Femur (tissue), 1 donor: ENCODE results near the gene TECPR1.
"Not testable (repeated sequence)": the region's sequence is repeated elsewhere in the genome, so short reads cannot be mapped to it uniquely, and the experiment has no call there.

Experiments used
- DNase-seq: peaks from one replicate; pipeline ENCODE4 v3.0.0-alpha.2; 2017

Gene TECPR1

DNA sequence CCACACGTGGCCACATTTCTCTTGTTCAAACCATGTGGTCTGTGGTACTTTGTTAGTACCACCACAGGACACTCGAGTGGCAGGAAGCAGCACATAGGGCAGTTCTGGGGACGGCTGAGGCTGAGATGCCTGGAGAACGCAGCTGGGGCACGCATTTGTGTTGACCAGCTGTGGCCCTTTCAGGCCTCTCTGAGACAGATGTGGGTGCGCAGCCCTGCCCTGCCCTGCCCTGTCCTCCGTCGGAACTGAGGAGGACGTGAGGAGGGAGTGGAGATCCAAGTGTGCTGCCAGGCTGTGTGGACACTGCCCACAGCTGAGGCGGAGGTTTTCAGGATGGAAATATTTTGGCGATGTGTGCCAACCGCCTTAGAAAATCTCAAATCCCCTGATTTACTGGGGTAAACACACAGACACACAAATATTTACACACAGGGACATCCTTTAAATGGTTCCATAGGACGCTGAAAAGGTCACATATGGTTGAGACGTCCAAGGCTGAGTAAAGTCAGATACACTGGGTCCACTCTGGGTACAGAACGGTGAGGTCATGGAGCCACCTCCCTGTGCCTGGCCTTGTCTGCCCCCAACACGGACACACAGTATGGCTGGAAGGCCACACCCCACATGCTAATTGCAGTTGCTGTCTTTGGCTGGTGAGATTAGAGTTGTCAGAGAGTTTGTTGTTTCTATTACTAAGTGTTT lies 26.0 kb downstream of the TECPR1 start:
- DNase-seq, result no peak

DNA sequence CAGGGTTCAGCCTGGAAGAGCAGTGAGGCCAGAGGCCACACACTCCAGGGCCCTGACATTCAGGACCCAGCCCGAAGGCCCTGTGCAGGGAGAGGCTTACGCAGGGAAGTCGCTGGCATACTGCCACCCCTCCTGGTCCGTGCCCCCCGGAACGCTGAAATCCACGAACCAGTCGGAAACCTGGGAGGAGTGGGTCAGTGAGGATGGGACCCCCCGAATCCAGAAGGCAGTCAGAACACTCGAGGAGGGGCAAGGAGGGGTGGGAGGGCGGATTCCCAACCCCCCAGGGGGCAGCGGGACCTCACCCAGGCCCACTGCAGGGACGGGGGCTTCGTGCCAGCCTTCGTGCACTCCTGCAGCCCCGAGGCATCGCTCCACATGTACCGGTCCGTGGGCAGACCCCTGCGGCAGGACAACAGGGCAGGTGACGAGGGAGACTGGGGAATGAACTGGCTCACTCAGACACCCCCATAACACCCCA lies 27.3 kb downstream of the TECPR1 start:
- DNase-seq, result peak; percentile 11

DNA sequence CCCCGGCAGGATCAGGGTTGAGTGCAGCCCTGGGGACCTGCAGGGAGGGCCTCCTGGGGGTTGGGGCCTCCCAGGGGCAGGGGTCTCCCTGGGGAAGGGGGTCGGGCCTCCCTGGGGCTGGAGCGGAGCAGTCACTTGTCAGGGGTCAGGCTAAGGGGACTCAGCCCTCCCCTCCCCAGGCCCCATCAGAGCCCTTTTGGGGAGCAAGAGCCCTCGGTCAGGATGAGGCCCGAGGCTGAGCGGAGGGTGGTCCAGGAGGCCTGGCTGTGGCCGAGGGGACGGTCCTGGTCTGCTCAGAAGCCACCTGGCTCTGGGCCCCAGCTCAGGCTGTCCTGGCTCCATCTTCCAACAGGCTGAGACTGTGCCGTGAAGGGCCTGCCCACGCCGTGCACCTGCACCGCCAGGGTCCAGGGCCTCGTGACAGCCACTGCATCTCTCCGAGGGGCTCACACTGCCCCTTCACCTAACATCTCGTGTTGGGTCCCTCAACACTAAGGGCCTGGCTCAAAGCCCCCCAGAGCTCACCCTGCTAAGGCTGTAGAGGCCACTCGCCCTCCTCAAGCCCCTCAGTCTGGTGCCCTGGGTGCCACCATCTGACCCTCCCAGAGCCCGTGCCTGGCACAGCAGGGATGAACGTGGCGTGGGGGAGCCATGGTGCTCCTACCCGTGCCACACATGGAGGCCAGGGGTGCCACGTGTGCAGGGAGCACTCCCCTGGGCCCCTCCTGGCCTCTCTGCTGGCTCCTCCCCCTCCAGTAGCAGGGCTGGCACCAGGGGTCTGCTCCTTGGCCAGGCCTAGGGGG lies 27.9 kb downstream of the TECPR1 start:
- DNase-seq, result peak; percentile 12

DNA sequence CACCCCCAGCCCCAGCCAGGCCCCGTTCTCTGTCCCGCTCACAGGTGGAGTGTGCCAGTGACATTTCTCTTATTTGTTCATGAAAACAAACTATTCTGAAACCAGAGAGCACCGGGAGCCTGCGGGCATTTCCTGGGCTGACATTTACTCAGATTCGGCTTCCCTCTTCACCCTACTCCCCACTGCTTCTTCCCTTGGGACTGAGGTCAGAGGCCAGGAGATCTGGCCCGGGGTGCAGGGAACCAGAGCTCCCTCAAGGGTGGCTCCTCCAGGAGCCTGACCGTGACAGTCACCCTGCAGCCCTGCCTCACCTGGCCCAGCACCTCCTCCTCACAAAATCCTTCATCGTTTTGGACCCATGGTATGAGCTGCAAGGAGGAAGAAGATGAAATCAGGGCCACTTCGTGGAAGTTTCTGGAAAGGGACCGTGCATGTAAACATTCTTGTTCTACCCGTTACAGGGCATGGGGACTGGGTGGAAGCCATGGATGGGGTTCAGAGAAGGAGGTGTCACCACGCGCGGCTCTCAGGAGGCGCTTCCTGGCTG lies 28.6 kb downstream of the TECPR1 start:
- peak; percentile 5 for DNase-seq

DNA sequence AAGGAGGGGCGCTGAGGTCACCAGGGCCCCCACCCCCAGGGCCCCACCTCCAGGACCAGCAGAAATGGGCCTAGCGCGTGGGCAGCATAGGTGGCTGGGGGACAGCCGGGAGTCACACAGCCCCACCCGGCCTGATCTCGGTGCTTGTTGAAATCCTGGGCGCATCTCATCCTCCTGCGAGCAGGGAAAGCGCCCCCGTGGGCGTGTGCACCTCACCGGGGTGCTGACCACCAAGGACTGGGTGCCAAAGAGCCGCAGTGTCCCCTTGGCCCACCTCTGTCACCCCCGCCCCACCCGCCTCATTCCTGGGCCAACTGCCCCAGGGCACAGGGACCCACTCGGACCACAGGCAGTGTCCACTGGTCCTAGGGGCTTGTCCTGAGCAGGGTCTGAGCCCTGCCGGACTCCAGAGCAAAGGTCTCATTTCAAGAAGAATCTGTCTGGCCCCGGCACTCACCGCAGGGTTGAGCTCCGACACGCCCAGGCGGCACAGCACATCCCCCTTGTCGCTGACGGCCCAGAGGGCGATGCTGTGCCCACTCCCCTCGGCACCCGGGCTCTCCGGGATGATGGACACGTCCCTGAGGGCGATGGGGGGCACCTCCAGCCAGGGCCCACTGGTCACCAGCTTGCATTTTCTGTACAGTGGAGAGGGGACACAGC lies 29.4 kb downstream of the TECPR1 start:
- no peak for DNase-seq

DNA sequence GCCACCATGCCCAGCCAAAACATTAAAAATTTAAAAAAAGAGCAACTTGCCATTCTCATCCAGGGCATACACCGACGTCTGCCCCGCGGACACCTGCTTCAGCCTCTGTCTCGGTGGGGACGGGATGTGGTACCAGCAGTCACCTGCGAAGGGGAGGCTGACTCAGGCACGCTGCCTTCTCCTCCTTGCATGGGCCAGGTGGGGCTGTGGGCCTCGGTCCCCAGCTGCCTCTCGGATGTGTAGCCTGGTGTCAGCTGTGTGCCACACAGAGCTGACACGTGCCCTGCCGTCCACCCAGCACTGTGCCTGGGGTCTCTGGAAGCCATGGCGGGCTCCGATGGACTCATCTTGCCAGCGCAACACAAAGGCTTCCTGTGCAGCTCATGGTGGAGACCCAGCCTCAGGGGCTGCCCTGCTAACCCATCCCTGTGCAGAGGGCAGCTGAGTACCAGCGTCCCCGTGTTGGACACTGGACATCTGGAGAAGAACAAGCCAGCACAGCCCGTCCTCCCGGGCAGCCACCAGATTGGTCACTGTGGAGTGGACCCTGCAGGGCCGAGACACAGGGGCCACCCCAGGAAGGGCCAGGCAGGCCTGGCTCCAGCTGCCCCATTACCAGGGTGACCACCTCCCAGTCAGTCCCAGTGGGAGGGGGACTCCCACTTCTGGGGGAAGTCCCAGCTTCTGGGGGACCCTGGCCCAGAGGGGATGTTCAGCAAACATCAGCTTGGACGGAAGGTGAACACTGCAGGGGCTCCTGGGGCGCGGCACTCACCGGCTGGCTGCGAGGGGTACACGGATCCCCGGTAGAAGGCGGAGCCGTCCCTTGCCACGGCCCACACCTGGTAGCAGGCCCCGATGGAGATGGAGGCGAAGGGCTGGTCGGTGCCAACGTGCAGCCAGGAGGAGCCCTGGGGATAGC lies 30.2 kb downstream of the TECPR1 start:
- DNase-seq, result no peak

DNA sequence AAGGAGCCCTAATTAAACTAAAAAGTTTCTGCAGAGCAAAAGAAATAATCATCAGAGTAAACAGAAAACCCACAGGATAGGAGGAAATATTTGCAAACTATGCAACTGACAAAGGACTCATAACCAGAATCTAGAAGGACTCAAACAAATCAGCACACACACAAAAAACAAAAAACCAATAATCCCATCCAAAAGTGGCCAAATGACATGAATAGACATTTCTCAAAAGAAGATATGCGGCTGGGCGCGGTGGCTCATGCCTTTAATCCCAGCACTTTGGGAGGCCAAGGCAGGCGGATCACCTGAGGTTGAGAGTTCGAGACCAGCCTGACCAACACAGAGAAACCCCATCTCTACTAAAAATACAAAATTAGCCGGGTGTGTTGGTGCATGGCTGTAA lies 32.6 kb downstream of the TECPR1 start:
- DNase-seq, result not testable (repeated sequence)

DNA sequence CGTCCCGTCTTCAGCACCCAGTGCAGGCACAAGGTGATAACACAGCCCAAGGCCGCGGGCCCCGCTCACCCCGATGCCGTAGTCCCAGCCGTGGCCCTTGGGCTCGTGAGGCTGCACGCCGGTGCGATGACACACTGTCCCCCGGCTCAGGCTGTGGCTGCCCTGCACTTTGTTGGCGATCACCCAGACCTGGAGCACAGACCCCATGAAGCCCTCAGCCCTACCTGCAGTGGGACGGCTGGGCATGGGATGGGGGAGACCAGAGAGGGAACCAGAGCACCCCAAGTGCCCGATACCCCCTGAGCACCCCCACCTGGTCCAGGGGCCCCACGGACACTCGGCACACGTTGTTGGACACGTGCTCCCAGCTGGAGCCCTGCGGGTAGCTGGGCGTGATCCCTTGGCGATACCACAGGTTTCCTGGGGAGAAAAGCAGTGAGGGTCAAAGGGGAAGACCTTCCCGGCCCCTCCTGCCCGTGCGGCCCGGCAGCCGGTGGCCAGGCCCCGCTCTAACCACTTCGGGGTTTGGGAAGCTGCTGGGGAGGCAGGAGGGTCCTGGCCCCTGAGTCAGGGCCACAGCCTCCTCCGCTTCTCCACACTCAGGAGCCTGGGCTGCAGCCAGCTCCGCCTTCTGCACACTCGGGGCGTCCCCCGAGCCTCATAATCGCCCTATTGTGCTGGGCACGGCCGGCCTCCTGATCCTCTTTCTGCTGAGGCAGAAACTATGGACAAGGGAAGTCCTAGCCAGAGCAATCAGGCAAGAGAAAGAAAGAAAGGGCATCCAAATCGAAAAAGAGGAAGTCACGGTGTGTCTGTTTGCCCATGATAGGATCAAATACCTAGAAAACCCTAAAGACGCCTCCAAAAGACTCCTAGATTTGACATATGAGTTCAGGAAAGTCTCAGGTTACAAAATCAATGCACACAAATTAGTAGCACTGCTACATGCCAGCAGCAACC lies 34.1 kb downstream of the TECPR1 start:
- DNase-seq, result no peak

DNA sequence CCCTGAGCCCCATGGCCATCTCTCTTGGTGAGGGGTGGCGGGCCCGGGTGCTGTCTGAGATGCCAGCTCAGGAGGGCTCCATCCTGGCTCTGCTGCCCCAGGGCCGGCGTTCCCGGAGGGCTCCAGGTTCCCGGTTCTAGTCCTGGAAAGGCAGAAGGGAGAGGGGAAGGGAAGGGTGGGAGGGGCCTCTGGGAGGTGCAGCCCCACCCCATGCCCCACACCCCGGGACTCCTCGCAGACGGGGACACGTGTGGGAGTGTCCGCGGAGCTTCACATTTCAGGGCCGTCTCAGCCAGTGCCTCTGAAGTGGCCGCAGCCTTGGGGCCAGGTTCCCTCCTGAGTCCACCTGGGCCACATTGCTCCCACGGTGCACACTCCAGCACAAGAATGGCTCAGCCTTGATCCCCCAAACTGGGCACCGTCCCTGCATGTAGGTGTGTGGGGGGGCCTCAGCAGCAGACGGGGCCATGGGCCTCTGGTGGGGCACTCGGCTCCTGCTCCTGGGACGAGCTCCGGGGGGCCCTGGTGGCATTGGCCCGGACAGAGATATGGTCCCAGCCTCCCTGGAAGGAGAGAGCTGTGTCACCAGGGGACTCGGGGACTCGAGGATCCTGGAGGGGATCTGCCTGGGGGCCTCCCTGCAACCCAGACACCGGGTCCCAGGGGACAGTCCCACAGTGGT lies 35.0 kb downstream of the TECPR1 start:
- no peak for DNase-seq

DNA sequence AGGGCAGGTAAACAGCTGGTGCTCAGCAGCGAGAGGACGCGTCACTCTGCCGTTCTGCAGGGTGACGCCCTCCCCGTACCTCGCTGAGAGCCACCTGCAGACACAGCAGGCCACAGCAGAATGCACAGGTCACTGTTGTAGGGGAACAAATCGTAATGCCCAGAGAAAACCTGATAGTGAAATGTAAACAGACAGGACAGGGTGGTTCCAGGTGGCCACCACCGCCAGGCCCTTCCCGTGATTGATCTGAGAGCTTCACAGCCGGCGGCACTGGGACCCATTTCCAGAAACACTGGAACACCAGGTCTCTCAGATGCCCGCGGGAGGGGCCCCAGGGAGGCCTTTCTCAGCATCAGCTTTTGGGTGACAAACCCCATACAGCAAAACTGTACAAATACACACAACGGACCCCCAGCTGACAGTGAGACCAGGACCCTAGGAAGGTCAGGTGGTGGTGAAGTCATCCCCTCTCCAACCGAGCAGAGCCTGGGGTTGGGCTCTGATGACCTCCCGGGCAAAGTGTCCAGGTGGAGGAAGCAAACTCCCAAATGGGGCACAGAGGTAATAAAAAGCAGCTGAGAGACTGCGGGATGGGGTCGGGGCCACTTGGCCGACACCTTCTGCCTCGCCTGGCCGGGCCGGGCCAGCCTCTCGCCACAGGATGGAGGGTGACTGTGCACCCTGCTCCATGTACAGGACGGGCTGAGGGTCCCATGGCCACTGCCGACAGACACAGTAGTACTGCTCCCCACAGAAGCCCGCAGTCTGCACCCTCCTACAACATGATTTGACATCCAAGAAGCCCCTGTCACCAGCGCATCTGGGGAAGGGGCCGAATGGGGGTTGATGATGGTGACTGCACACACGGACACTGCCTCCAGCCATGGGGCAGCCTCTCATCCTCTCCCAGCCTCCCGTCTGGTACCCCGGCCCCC lies 36.2 kb downstream of the TECPR1 start:
- DNase-seq, result no peak

DNA sequence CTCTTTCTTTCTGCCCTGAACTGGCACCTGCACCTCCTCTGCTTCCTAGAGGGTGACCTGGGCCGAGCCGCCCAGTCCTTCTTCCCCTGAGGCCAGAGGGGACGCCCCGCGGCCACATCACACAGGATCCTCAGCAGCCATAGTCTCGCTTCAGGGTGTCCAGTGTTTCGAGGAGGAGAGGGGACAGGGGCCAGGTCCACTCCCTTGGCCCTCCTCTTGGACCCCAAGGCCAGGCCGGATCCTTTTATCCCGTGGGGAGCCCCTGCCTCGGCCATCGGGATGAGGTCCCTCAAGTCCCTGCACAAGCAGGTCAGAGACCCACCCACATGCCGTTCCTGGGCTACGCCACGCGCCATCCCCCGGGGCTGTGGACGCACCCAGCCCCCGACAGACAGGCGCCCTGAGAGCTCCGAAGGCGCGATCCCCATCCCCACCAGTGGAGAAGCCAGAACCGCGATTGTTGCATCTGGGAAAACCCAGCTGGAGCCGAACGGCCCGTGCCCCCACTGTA lies 37.2 kb downstream of the TECPR1 start:
- no peak for DNase-seq

DNA sequence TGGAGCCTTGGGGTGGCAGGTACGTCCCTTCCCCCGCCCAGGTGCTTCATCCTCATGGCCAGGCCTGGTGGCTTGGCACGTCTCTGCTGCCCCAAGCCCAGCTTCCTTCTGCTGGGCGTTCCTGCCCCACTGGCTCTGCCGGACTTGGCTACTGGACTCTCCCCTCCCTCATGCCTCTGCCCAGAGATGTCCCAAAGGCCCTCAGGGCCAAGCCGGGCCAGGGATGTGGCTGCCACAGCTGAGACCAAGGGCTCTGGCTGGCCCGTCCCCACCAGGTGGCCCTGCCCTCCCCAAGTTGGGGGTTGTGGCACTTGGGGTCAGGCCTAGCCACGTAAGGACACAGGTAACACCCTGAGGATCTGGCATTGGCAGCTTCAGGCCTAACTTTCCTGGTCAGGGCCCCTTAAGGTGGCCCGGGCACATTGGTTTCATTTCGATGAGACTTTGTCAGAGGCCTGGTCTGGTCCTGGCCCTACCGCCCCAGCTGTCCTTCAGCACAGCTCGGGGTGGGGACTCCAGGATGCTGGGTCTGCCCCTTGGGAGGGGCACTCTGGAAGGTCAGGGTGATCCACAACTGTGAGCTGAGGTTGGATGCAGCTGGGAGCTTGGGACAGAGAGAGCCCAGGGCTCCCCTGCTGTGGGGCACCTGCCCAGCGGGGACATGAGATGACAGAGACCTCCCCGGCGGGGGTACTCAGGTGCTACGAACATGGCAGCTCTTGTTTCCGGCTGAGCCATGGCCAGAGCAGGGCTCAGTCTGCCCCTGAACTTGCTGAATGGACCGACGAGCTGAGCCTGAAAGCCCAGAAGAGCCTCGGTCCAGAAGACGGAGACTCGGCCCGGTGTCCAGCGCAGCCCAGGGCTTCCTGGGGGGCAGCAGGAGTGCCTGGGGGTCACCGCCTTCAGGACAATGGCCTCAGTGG lies 37.9 kb downstream of the TECPR1 start:
- DNase-seq, result no peak

DNA sequence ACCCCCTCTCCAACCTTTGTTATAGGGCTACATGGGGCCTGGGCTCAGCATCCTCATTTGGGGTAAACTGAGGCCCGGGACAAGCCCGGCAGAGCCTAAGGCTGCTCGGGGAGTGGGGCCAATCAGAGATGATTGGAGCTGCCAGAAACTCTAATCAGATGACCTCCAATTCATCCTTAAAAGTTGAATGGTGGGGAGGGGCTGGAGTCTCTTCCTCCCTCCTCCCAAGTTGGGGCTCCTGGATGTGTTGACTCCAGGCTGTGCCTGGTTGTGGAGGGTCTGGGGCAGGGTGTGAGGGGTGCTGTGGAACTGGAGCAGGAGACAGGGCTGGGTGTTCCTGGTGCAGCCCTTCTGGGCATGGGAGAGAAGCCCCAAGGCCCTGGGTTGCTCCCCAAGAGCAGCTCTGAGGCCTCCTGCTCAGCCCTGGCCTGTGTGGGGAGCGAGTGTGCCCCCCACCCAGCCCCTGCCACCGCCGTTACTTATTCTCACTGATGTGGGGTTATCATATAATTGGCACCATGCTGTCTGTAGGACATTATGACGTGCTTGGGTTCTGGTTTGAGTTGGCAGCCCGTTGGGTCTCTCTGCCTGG lies 38.6 kb downstream of the TECPR1 start:
- DNase-seq, result no peak

DNA sequence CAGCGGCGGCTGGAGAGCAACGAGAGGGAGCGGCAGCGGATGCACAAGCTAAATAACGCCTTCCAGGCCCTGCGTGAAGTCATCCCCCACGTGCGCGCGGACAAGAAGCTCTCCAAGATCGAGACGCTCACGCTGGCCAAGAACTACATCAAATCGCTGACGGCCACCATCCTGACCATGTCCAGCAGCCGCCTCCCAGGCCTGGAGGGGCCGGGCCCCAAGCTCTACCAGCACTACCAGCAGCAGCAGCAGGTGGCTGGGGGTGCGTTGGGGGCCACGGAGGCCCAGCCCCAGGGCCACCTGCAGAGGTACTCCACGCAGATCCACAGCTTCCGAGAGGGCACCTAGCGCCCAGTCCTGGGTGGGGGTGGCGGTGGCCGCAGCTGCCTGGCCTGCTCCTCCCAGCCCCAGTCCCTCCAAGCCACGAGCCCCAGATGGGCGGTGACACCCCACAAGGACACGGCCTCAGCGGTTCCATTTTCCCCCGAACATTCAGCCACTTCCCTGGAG lies 39.4 kb downstream of the TECPR1 start:
- no peak for DNase-seq

DNA sequence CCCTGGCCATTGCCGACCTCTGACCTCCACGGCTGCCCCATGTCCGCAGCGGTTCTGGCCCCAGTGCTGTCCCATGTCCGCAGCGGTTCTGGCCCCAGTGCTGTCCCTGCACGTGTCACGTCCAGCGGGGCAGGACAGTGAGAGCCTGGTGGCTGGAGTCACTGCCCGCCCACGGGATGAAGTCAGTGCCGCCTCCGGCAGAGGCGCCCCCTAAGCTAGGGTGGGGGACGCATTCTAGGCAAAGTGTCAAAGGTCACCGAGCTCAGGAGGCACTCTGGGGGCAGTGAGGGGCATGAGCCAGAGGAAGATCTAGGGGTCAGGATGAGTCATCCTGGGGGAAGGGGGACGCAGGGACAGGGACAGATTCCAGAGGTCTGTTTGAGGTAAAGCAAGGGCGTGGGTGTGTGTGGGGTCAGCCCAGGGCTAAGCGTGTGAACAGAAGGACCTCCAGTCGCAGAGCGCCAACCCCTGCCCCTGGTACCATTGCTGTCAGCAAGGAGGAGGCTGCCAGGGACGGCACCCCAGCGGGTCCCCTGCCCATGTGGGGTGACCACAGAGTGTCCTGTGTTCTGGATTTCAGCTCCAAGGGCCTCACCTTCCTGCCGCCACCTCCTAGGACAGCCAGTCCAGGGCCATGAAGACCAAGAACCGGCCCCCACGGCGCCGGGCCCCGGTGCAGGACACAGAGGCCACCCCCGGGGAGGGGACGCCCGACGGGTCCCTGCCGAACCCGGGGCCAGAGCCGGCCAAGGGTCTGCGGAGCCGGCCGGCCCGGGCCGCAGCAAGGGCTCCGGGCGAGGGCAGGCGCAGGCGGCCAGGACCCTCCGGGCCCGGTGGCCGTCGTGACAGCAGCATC lies 40.1 kb downstream of the TECPR1 start:
- DNase-seq, result no peak

DNA sequence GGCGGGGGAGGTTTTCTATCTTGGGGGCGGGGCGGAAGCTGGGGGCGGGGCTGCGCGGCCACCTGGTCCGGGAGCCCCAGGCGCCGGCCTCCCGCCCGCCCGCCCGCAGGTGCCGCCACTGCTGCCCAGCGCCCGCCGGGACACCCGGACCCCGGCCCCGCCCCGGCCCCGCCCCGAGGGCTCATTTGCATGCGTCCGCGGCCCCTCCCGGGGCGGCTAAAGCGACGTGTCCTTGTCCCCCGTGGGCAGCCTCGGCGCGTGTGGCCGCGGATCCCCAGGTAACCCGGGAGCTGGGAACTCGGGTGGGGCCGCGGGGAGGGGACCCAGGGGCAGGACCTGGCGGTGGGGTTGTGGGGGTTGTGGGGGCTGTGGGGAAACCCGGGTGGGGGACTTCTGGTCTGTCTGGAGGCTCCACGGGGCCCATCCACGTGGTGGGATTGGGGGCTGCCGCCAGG lies 40.8 kb downstream of the TECPR1 start, which contains the start of gene BHLHA15:
Gene BHLHA15 (plus strand): TSS at position 219 of the 455 bp plus-strand sequence. CDS start 871 bp downstream, outside the sequence.
- DNase-seq, result no peak
